Activated CD4-positive, alpha-beta memory T cell treated with anti-CD3 and anti-CD28 coated beads for 36 hours (primary cell): ENCODE data around the gene RIPOR1. TPM values are rescaled to one million over a fixed set of nuclear protein-coding genes. Genes with fewer than 3 reads are reported as not detected.
A peak's percentile ranks its signal among the peaks of the same experiment; 100 is the strongest.

Source experiments
- CTCF ChIA-PET: fragments of 350-600 bp; sonication (Branson Sonifier 250); formaldehyde crosslinking; loops from one replicate; lab custom pipeline; 2021; ENCODE audit warnings: antibody characterized with exemption, inconsistent platforms; lab: Charles Lee
- POLR2A ChIA-PET: fragments of 350-600 bp; sonication (Branson Sonifier 250); formaldehyde crosslinking; loops from one replicate; lab custom pipeline; 2021; ENCODE audit warnings: antibody characterized with exemption; lab: Charles Lee
- DNase-seq: peaks from one replicate; pipeline ENCODE4 v3.0.0-alpha.2; 2020
- H3K27ac Mint-ChIP-seq: one replicate; pipeline ENCODE4 v1.8.0; 2021; ENCODE audit warnings: mixed read lengths
- H3K27me3 Mint-ChIP-seq: one replicate; pipeline ENCODE4 v1.8.0; 2021; ENCODE audit warnings: mixed read lengths
- H3K36me3 Mint-ChIP-seq: one replicate; pipeline ENCODE4 v1.8.0; 2021; ENCODE audit warnings: mixed read lengths
- H3K4me1 Mint-ChIP-seq: one replicate; pipeline ENCODE4 v1.8.0; 2021; ENCODE audit warnings: low read depth, mixed read lengths
- H3K4me3 Mint-ChIP-seq: one replicate; pipeline ENCODE4 v1.8.0; 2021; ENCODE audit warnings: mild to moderate bottlenecking, mixed read lengths
- H3K9me3 Mint-ChIP-seq: one replicate; pipeline ENCODE4 v1.8.0; 2021; ENCODE audit warnings: mixed read lengths
- intact Hi-C: fragments of 100-400 bp; cut with micrococcal nuclease; formaldehyde crosslinking; loops from one replicate; pipeline ENCODE4 v1.15.1; 2023
- total RNA-seq, 2 experiments: library from RNA; stranded (reverse); gene quantifications; one replicate each; pipeline ENCODE4 v1.2.3, GENCODE V29; 2021

Gene RIPOR1
- total RNA-seq, 2 experiments from 2014 or later, result 33.4 to 37.9 TPM

DNA sequence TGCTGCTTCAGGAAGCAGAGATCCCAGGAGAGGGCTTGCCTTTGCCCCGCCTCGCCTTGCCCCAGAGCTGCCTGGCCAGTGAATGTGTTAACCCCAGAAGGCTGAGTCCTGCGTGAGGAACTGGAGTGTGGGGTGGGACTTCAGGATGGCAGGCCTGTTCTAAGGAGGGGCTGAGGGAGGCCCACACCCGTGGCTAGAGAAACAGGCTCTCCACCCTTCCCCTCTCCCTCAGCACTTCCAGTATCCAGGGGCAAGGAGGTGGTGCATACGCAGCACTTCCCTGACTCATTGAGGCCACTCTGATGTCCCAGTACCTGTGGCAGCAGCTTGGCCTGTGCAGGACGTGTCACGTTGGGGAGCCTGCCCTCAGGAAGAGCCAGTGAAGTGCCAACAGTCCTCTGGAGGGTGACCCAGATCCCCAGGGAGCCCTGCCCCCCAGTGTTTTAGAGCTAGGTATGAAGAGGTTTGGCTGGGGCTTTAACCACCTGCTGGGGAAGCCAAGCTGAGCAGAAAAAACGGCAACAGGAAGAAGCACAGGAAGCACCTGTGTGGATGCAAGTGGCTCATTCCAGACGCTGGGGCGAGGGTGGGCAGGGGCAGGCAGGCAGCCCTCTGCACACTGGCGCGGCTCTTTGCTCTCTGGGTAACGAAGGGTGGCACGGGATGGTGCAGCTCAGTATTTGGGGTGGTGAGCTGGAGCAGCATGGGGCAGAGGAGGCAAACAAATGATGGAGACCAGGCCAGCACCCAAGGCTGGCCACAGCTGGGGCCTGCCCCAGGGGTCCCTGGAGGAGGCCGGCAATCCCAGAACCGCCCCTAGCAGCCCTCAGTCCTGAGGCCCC is 19.0 kb downstream of the RIPOR1 start:
- Mint-ChIP-seq H3K27me3 (no peaks in the 10 kb centered on the region), H3K27ac (peak overlapping the region; percentile 89), H3K4me3 (peak overlapping the region; percentile 32), H3K9me3 (no peaks in the 10 kb centered on the region), H3K36me3 (peaks cover 7% of the 10 kb centered on the region), H3K4me1 (peaks cover 35% of the 10 kb centered on the region)
- intact Hi-C loops, result loop anchor here (1.0 to 5.0 kb wide), 4 partner anchors 8 to 115 kb away; partner anchors contain the start of genes ACD, CTCF and PARD6A
- ChIA-PET CTCF (interaction anchor here (0.6 to 5.9 kb wide), 50 partner anchors 8 to 420 kb away, joined by 3 to 243 read pairs (median 4); partner anchors contain the start of genes ACD, ATP6V0D1, C16orf86 and CARMIL2), POLR2A (interaction anchor here (0.7 to 2.5 kb wide), 7 partner anchors 10 to 120 kb away, joined by 3 to 30 read pairs (median 6); partner anchors contain the start of genes CARMIL2 and CTCF)
- DNase-seq, result peak; percentile 49

DNA sequence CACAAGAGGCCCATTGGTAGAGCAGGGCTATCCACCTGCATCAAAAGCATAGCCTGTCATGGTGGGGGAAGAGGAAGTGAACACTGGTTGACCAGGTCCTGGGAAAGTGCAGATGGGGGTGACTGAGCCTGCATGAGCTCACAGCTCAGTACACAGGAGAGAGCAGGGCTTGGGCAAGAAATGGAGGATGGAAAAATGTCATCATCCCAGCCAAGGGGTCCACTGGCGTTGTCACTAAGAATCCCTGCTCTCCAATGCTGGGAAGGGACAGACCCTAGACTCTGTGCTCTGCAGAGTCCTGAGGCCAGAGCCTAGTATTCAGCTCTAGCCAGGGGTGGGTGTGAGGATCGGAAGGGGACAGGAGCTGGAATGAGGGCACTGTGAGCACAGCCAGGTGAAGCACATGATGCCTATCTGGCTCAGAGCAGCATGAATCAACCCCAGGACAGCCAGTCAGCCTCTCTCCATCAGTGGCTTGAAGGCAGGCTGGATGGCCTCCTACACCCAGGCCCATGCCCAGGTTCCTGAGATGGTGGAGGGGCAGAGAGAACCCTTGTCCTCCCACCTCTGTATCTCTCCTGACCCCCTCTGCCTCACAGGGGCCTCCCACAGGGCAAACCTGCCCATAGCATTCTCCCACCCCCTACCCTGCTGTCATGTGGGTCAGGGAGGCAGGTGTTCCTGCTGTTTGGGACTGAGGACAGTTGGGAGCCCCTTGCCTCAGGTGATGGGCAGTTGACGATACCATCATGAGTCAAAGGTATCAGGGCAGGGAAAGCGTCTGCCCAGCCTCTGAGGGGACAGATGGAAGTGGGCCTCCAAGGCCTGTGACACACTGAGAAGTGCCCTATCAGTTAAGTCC is 19.9 kb downstream of the RIPOR1 start:
- ChIA-PET POLR2A (interaction anchor here (1.1 to 2.5 kb wide), 4 partner anchors 14 to 101 kb away, joined by 3 to 30 read pairs (median 12); partner anchors contain the start of genes CARMIL2 and CTCF), CTCF (interaction anchor here (0.6 to 5.9 kb wide), 19 partner anchors 8 to 342 kb away, joined by 3 to 243 read pairs (median 17); partner anchors contain the start of genes ACD, C16orf86, CARMIL2 and CTCF)
- H3K36me3 Mint-ChIP-seq, result peaks cover 7% of the 10 kb centered on the region
- no peak overlapping the region for H3K4me3 Mint-ChIP-seq
- H3K4me1 Mint-ChIP-seq, result peaks cover 32% of the 10 kb centered on the region
- peak overlapping the region; percentile 89 for H3K27ac Mint-ChIP-seq
- intact Hi-C loops, result loop anchor here (5.0 kb wide), 1 partner anchor 114 kb away; the partner anchor contains the start of genes ACD and PARD6A
- no peak for DNase-seq
- no peaks in the 10 kb centered on the region for H3K27me3 Mint-ChIP-seq
- no peaks in the 10 kb centered on the region for H3K9me3 Mint-ChIP-seq

DNA sequence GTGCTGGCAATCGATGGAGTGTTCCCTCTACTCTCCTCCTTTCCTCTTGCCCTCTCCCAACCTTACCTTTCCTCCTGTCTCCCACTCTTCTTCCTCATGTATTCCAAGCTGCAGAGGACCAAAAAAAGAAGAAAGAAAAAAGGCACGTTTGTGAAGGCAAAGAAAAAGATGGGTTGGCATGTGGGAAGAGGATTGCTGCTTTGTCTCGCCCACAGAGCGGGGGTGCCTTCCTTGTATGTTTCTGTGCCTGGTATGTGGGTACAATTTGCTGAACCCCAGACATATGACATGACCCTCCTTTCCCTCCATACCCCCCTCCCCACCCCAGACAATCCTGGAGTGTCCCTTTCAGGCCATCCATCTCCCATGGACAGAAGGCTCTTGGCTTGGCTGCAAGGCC is 20.6 kb downstream of the RIPOR1 start:
- intact Hi-C loops, result loop anchor here (5.0 kb wide), 1 partner anchor 113 kb away; the partner anchor contains the start of genes ACD and PARD6A
- no peak overlapping the region for H3K4me3 Mint-ChIP-seq

GRCh38 chr16:67549936-67550335 is 21.3 kb downstream of the RIPOR1 start:
- ChIA-PET CTCF (interaction anchor here (3.3 kb wide), 1 partner anchor 95 kb away, joined by 11 read pairs; the partner anchor contains the start of gene CARMIL2), POLR2A (interaction anchor here (1.2 kb wide), 1 partner anchor 12 kb away, joined by 3 read pairs; the partner anchor contains the start of gene CTCF)
- no peaks in the 10 kb centered on the region for H3K27me3 Mint-ChIP-seq
- no peak overlapping the region for H3K27ac Mint-ChIP-seq
- DNase-seq, result no peak
- H3K36me3 Mint-ChIP-seq, result peaks cover 5% of the 10 kb centered on the region
- no peaks in the 10 kb centered on the region for H3K9me3 Mint-ChIP-seq
- H3K4me3 Mint-ChIP-seq, result no peak overlapping the region
- H3K4me1 Mint-ChIP-seq, result peaks cover 39% of the 10 kb centered on the region
- intact Hi-C loops, result loop anchor here (5.0 kb wide), 1 partner anchor 112 kb away; the partner anchor contains the start of genes ACD and PARD6A

More for the DNA sequence above, 20.6 kb downstream of the RIPOR1 start:
- CTCF ChIA-PET, result interaction anchor here (3.3 kb wide), 1 partner anchor 95 kb away, joined by 11 read pairs; the partner anchor contains the start of gene CARMIL2
- Mint-ChIP-seq H3K36me3 (peaks cover 7% of the 10 kb centered on the region), H3K4me1 (peaks cover 36% of the 10 kb centered on the region), H3K27me3 (no peaks in the 10 kb centered on the region), H3K9me3 (no peaks in the 10 kb centered on the region), H3K27ac (peak overlapping the region; percentile 43)
- POLR2A ChIA-PET, result no interaction called here
- DNase-seq, result no peak

DNA sequence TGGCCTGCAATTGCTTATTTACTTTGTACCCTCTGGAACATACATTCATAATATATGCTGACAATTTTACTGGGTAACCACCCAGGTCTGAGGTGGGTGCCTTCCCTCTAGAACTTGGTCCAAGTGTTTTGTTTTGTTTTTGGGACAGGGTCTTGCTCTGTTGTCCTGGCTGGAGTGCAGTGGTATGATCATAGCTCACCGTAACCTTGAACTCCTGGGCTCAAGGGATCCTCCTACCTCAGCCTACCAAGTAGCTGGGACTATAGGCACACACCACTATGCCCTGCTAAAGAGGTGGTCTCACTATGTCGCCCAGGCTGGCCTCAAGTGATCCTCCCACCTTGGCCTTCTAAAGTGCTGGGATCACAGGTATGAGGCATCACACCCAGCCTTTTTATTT is 22.5 kb downstream of the RIPOR1 start:
- ChIA-PET POLR2A (interaction anchor here (1.2 to 1.3 kb wide), 2 partner anchors 11 to 109 kb away, joined by 3 read pairs; partner anchors contain the start of genes ACD and CTCF), CTCF (interaction anchor here (1.3 to 3.3 kb wide), 6 partner anchors 12 to 93 kb away, joined by 3 to 16 read pairs (median 5); partner anchors contain the start of gene CARMIL2)
- Mint-ChIP-seq H3K4me1 (peaks cover 49% of the 10 kb centered on the region), H3K9me3 (no peaks in the 10 kb centered on the region), H3K27me3 (no peaks in the 10 kb centered on the region), H3K27ac (no peak overlapping the region), H3K4me3 (no peak overlapping the region), H3K36me3 (peaks cover 4% of the 10 kb centered on the region)
- no peak for DNase-seq
- intact Hi-C loops, result no loop called here

- Mint-ChIP-seq H3K4me1 (peaks cover 53% of the 10 kb centered on the region), H3K27ac (peak overlapping the region; percentile 79), H3K27me3 (no peaks in the 10 kb centered on the region), H3K36me3 (peaks cover 4% of the 10 kb centered on the region), H3K4me3 (no peak overlapping the region), H3K9me3 (no peaks in the 10 kb centered on the region)
- POLR2A ChIA-PET, result interaction anchor here (1.2 to 1.3 kb wide), 2 partner anchors 10 to 108 kb away, joined by 3 to 4 read pairs; partner anchors contain the start of gene ACD
- intact Hi-C loops, result no loop called here
- no peak for DNase-seq
- CTCF ChIA-PET, result interaction anchor here (1.4 to 3.3 kb wide), 6 partner anchors 11 to 111 kb away, joined by 3 to 16 read pairs (median 6); partner anchors contain the start of gene CARMIL2
Measured at GRCh38 chr16:67551972-67552371, 23.3 kb downstream of the RIPOR1 start.

DNA sequence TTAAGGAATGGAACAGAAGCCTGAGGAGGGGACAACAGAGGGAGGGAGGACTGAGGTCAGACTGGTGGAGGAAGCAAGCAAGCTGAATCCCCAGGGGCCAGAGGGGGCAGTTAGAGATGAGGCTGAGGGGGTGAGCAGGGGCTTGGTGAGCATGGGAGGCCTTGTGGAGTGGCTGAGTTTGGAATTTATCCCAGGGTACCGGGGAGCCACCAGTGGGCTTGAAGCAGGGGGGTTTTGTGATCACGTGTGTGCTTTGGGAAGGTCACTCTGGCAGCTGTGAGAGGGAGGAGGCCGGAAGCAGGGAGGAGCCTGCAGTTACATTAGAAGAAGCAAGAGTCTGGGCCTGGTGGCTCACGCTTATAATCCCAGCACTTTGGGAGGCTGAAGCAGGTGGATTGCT is 23.8 kb downstream of the RIPOR1 start:
- intact Hi-C loops, result no loop called here
- Mint-ChIP-seq H3K27ac (peak overlapping the region; percentile 79), H3K27me3 (no peaks in the 10 kb centered on the region), H3K36me3 (peaks cover 4% of the 10 kb centered on the region), H3K4me1 (peaks cover 52% of the 10 kb centered on the region), H3K4me3 (no peak overlapping the region), H3K9me3 (no peaks in the 10 kb centered on the region)
- POLR2A ChIA-PET, result interaction anchor here (1.2 kb wide), 1 partner anchor 9 kb away, joined by 4 read pairs; no protein-coding TSS in a partner anchor
- CTCF ChIA-PET, result interaction anchor here (0.8 to 3.3 kb wide), 4 partner anchors 9 to 111 kb away, joined by 3 to 16 read pairs (median 8); partner anchors contain the start of gene CARMIL2
- DNase-seq, result no peak

- CTCF ChIA-PET, result interaction anchor here (0.8 to 3.1 kb wide), 9 partner anchors 9 to 261 kb away, joined by 3 to 43 read pairs (median 4); partner anchors contain the start of genes ACD and CARMIL2
- DNase-seq, result no peak
- peaks cover 54% of the 10 kb centered on the region for H3K4me1 Mint-ChIP-seq
Measured at GRCh38 chr16:67555795-67556212, 27.2 kb downstream of the RIPOR1 start.

DNA sequence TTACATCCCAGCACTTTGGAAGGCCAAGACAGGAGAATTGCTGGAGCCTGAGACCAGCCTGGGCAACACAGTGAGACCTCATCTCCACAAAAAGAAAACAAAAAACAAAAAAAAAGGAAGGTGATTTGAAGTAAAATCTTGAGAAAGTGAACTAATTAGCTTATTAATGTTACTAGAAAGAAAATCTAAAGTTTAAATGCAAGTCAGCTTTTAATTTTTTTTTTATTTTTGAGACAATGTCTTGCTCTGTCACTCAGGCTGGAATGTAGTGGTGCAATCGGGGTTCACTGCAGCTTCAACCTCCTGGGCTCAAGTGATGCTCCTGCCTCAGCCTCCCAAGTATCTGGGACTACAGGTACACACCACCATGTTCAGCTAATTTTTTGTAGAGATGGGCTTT is 30.2 kb downstream of the RIPOR1 start:
- intact Hi-C loops, result no loop called here
- Mint-ChIP-seq H3K9me3 (no peaks in the 10 kb centered on the region), H3K36me3 (no peaks in the 10 kb centered on the region), H3K27ac (no peak overlapping the region), H3K27me3 (no peaks in the 10 kb centered on the region), H3K4me1 (peaks cover 48% of the 10 kb centered on the region), H3K4me3 (no peak overlapping the region)
- ChIA-PET POLR2A (interaction anchor here (0.7 to 1.0 kb wide), 2 partner anchors 101 to 235 kb away, joined by 3 read pairs; partner anchors contain the start of gene ACD), CTCF (interaction anchor here (0.6 to 3.1 kb wide), 4 partner anchors 12 to 706 kb away, joined by 3 to 23 read pairs (median 6); partner anchors contain the start of genes CARMIL2 and SLC7A6)
- DNase-seq, result no peak

More at GRCh38 chr16:67555795-67556212, 27.2 kb downstream of the RIPOR1 start:
- Mint-ChIP-seq H3K27me3 (no peaks in the 10 kb centered on the region), H3K36me3 (no peaks in the 10 kb centered on the region), H3K9me3 (no peaks in the 10 kb centered on the region), H3K4me3 (peak overlapping the region; percentile 59), H3K27ac (peak overlapping the region; percentile 99)
- intact Hi-C loops, result loop anchor here (1.0 kb wide), 1 partner anchor 9 kb away; no protein-coding TSS in a partner anchor
- POLR2A ChIA-PET, result interaction anchor here (0.6 to 2.4 kb wide), 5 partner anchors 35 to 104 kb away, joined by 3 to 8 read pairs (median 3); partner anchors contain the start of genes ACD, ATP6V0D1 and CARMIL2

GRCh38 chr16:67560827-67561342 is 32.3 kb downstream of the RIPOR1 start:
- Mint-ChIP-seq H3K27ac (peak overlapping the region; percentile 92), H3K4me3 (peak overlapping the region; percentile 88), H3K4me1 (peaks cover 48% of the 10 kb centered on the region), H3K36me3 (no peaks in the 10 kb centered on the region), H3K9me3 (no peaks in the 10 kb centered on the region), H3K27me3 (no peaks in the 10 kb centered on the region)
- POLR2A ChIA-PET, result interaction anchor here (0.7 to 4.6 kb wide), 9 partner anchors 13 to 246 kb away, joined by 3 to 32 read pairs (median 4); partner anchors contain the start of genes ACD, ATP6V0D1, GFOD2 and PARD6A
- CTCF ChIA-PET, result interaction anchor here (1.8 to 5.8 kb wide), 4 partner anchors 14 to 83 kb away, joined by 7 to 111 read pairs (median 66); partner anchors contain the start of genes ATP6V0D1 and CARMIL2
- intact Hi-C loops, result loop anchor here (5.0 kb wide), 1 partner anchor 534 kb away; the partner anchor contains the start of gene CBFB
- DNase-seq, result no peak
